Calu3 (cell line): Measurements from ENCODE around the gene ELMO1. TPM values are rescaled to one million over a fixed set of nuclear protein-coding genes. Genes with fewer than 3 reads are reported as not detected.

Experiments used
- BruUV-seq: library from RNA; stranded (reverse); fragments of 400-500 nt; replicated peaks from 2 replicates; lab custom pipeline; 2021; lab: Mats Ljungman, UMichigan
- CTCF ChIA-PET: fragments of 300-600 bp; sonication (Branson Sonifier 250); formaldehyde crosslinking; loops from one replicate; lab custom pipeline; 2022; ENCODE audit warnings: antibody characterized with exemption; lab: Charles Lee
- DNase-seq: peaks from one replicate; pipeline ENCODE4 v3.0.0; 2022
- H3K27ac Mint-ChIP-seq: one replicate; pipeline ENCODE4 v1.8.0; 2022; ENCODE audit warnings: mixed read lengths; ENCODE audit not compliant: unreplicated experiment
- H3K27me3 Mint-ChIP-seq: one replicate; pipeline ENCODE4 v1.8.0; 2022; ENCODE audit warnings: mixed read lengths; ENCODE audit not compliant: unreplicated experiment
- H3K36me3 Mint-ChIP-seq: one replicate; pipeline ENCODE4 v1.8.0; 2022; ENCODE audit warnings: mild to moderate bottlenecking, moderate library complexity, mixed read lengths; ENCODE audit not compliant: insufficient read depth, unreplicated experiment
- H3K4me1 Mint-ChIP-seq: one replicate; pipeline ENCODE4 v1.8.0; 2022; ENCODE audit warnings: mild to moderate bottlenecking, low read depth, mixed read lengths; ENCODE audit not compliant: unreplicated experiment
- H3K4me3 Mint-ChIP-seq: one replicate; pipeline ENCODE4 v1.8.0; 2022; ENCODE audit warnings: mild to moderate bottlenecking, low read depth, moderate library complexity, mixed read lengths; ENCODE audit not compliant: unreplicated experiment
- H3K9me3 Mint-ChIP-seq: one replicate; pipeline ENCODE4 v1.8.0; 2022; ENCODE audit warnings: low read depth, mixed read lengths; ENCODE audit not compliant: unreplicated experiment
- intact Hi-C: fragments of 100-400 bp; cut with micrococcal nuclease; formaldehyde crosslinking; loops from one replicate; pipeline ENCODE4 v1.10.0; 2022; ENCODE audit not compliant: unreplicated experiment
- total RNA-seq: library from RNA; stranded (reverse); gene quantifications from 2 replicates; pipeline ENCODE4 v1.2.3, GENCODE V29; 2022
- TF ChIP-seq, protein P1 (sequence below): fragments of 200-600 bp; IDR thresholded peaks from one replicate; pipeline ENCODE4 v1.8.0; 2022; ENCODE audit warnings: antibody characterized with exemption; ENCODE audit not compliant: unreplicated experiment

Gene ELMO1
- total RNA-seq, 1 experiment from 2014 or later = not detected

DNA sequence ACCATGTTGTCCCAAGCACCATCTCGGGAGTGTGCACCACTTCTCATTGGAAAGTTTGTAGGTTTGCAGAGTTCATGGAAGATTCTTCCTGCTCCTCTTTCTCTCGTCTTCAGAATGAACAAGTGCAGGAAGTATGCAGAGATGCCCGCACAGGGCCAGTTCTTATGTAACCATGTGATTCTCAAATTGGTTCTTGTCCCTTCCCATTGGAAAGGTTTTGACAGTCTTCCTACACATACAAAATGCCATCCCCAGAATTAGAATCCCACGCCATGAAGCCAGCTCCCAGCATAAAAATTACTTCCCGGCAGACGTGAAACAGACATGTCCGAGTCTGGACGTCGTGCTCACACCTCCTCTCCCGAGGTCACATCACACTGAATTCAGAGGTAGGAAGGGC is 251.6 kb downstream of the ELMO1 start:
- Mint-ChIP-seq H3K9me3 (no peaks in the 10 kb centered on the region), H3K36me3 (no peaks in the 10 kb centered on the region), H3K4me1 (peaks cover 5% of the 10 kb centered on the region), H3K4me3 (no peak overlapping the region), H3K27me3 (peaks cover 13% of the 10 kb centered on the region), H3K27ac (no peak overlapping the region)
- TF ChIP-seq, protein P1, sequence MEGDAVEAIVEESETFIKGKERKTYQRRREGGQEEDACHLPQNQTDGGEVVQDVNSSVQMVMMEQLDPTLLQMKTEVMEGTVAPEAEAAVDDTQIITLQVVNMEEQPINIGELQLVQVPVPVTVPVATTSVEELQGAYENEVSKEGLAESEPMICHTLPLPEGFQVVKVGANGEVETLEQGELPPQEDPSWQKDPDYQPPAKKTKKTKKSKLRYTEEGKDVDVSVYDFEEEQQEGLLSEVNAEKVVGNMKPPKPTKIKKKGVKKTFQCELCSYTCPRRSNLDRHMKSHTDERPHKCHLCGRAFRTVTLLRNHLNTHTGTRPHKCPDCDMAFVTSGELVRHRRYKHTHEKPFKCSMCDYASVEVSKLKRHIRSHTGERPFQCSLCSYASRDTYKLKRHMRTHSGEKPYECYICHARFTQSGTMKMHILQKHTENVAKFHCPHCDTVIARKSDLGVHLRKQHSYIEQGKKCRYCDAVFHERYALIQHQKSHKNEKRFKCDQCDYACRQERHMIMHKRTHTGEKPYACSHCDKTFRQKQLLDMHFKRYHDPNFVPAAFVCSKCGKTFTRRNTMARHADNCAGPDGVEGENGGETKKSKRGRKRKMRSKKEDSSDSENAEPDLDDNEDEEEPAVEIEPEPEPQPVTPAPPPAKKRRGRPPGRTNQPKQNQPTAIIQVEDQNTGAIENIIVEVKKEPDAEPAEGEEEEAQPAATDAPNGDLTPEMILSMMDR = no peak
- BruUV-seq = no TSS peak
- DNase-seq = no peak
- CTCF ChIA-PET = interaction anchor here (0.6 kb wide), 1 partner anchor 1750 kb away, joined by 3 read pairs; no protein-coding TSS in a partner anchor
- intact Hi-C loops = loop anchor here (5.0 kb wide), 1 partner anchor 515 kb away; no protein-coding TSS in a partner anchor

- Mint-ChIP-seq H3K9me3 (no peaks in the 10 kb centered on the region), H3K4me3 (no peak overlapping the region), H3K36me3 (no peaks in the 10 kb centered on the region), H3K27me3 (peaks cover 13% of the 10 kb centered on the region), H3K4me1 (peaks cover 5% of the 10 kb centered on the region), H3K27ac (no peak overlapping the region)
- no TSS peak for BruUV-seq
- intact Hi-C loops = loop anchor here (5.0 kb wide), 1 partner anchor 514 kb away; no protein-coding TSS in a partner anchor
- CTCF ChIA-PET = interaction anchor here (0.6 kb wide), 1 partner anchor 299 kb away, joined by 3 read pairs; no protein-coding TSS in a partner anchor
- no peak for DNase-seq
- TF ChIP-seq, protein P1 = no peak
These were observed 252.0 kb downstream of the ELMO1 start for GRCh38 chr7:37196676-37197075.

- no peak overlapping the region for H3K27ac Mint-ChIP-seq
- intact Hi-C loops = loop anchor here (5.0 kb wide), 1 partner anchor 513 kb away; no protein-coding TSS in a partner anchor
- peaks cover 5% of the 10 kb centered on the region for H3K4me1 Mint-ChIP-seq
- H3K9me3 Mint-ChIP-seq = no peaks in the 10 kb centered on the region
- CTCF ChIA-PET = no interaction called here
- TF ChIP-seq, protein P1 = no peak
- H3K36me3 Mint-ChIP-seq = no peaks in the 10 kb centered on the region
- peaks cover 13% of the 10 kb centered on the region for H3K27me3 Mint-ChIP-seq
- DNase-seq = no peak
- no peak overlapping the region for H3K4me3 Mint-ChIP-seq
- BruUV-seq = no TSS peak
These were observed 253.3 kb downstream of the ELMO1 start for GRCh38 chr7:37195388-37195787.

GRCh38 chr7:37194943-37195342 is 253.7 kb downstream of the ELMO1 start:
- Mint-ChIP-seq H3K4me3 (no peak overlapping the region), H3K27ac (no peak overlapping the region), H3K36me3 (no peaks in the 10 kb centered on the region), H3K9me3 (no peaks in the 10 kb centered on the region), H3K4me1 (peaks cover 5% of the 10 kb centered on the region), H3K27me3 (peaks cover 13% of the 10 kb centered on the region)
- CTCF ChIA-PET = no interaction called here
- no peak for DNase-seq
- TF ChIP-seq, protein P1 = no peak
- BruUV-seq = no TSS peak
- intact Hi-C loops = loop anchor here (5.0 kb wide), 1 partner anchor 513 kb away; no protein-coding TSS in a partner anchor
